Keratinocyte (primary cell): ENCODE results near the gene ABHD2. TPM values are rescaled to one million over a fixed set of nuclear protein-coding genes. Genes with fewer than 3 reads are reported as not detected.
A peak's percentile ranks its signal among the peaks of the same experiment; 100 is the strongest.

Source experiments
- DNase-seq: peaks from one replicate; pipeline ENCODE4 v3.0.0-alpha.2; 2011; ENCODE audit warnings: low read depth, missing footprints, low spot score
- FAIRE-seq: peaks from 2 replicates; lab custom pipeline; 2011; peaks lifted over from hg19 to GRCh38; lab: Jason Lieb, UNC
- H2AFZ ChIP-seq: 2 replicates; pipeline ENCODE4 v1.6.0; 2012; ENCODE audit warnings: low read length, control low read depth, inconsistent platforms; ENCODE audit not compliant: control insufficient read depth
- H3K27ac ChIP-seq: 2 replicates; pipeline ENCODE4 v1.5.1; 2011; ENCODE audit warnings: low read length; ENCODE audit not compliant: control insufficient read depth, insufficient read depth
- H3K27me3 ChIP-seq: 3 replicates; pipeline ENCODE4 v1.6.0; 2011; ENCODE audit warnings: low read length; ENCODE audit not compliant: control insufficient read depth, insufficient read depth; ENCODE audit errors: extremely low read depth
- H3K36me3 ChIP-seq, 2 experiments: 2 replicates in 1 of 2; 3 replicates in 1 of 2; pipeline ENCODE4 v1.5.1; 2011; ENCODE audit warnings: low read length in 2 of 2, mild to moderate bottlenecking in 1 of 2; ENCODE audit not compliant: control insufficient read depth in 2 of 2, insufficient read depth in 2 of 2; ENCODE audit errors: extremely low read depth in 1 of 2
- H3K4me1 ChIP-seq: 3 replicates; pipeline ENCODE4 v1.5.1; 2011; ENCODE audit warnings: low read length; ENCODE audit not compliant: control insufficient read depth, insufficient read depth; ENCODE audit errors: extremely low read depth
- H3K4me2 ChIP-seq: 3 replicates; pipeline ENCODE4 v1.6.0; 2011; ENCODE audit warnings: low read depth, low read length; ENCODE audit not compliant: control insufficient read depth, insufficient read depth; ENCODE audit errors: extremely low read depth
- H3K4me3 ChIP-seq, 3 experiments: fragments of 200-600 bp in 1 of 3; sonication (generic) in 1 of 3; 2 replicates in 2 of 3; 3 replicates in 1 of 3; pipeline ENCODE4 v1.5.1; 2011 to 2016; ENCODE audit warnings: low read length in 3 of 3, mild to moderate bottlenecking in 3 of 3, control low read depth in 2 of 3, inconsistent platforms in 1 of 3, low read depth in 1 of 3, mixed read lengths in 1 of 3, mixed run types in 1 of 3, moderate library complexity in 1 of 3; ENCODE audit not compliant: control insufficient read depth in 2 of 3, insufficient read depth in 2 of 3; ENCODE audit errors: extremely low read depth in 1 of 3
- H3K79me2 ChIP-seq: 2 replicates; pipeline ENCODE4 v1.6.0; 2012; ENCODE audit warnings: low read length; ENCODE audit not compliant: control insufficient read depth, insufficient read depth
- H3K9ac ChIP-seq: 3 replicates; pipeline ENCODE4 v1.6.0; 2011; ENCODE audit warnings: low read length; ENCODE audit not compliant: control insufficient read depth, insufficient read depth; ENCODE audit errors: extremely low read depth
- H3K9me1 ChIP-seq: 3 replicates; pipeline ENCODE4 v1.6.0; 2011; ENCODE audit warnings: low read length; ENCODE audit not compliant: control insufficient read depth, insufficient read depth; ENCODE audit errors: extremely low read depth
- H3K9me3 ChIP-seq: 2 replicates; pipeline ENCODE4 v1.5.1; 2012; ENCODE audit warnings: low read depth, low read length; ENCODE audit not compliant: control insufficient read depth
- H4K20me1 ChIP-seq: 3 replicates; pipeline ENCODE4 v1.6.0; 2011; ENCODE audit warnings: low read length; ENCODE audit not compliant: control insufficient read depth, insufficient read depth; ENCODE audit errors: extremely low read depth
- EZH2 ChIP-seq: IDR thresholded peaks from one replicate; pipeline ENCODE4 v1.6.1; 2012; ENCODE audit warnings: inconsistent platforms, mild to moderate bottlenecking, low read length, moderate library complexity
- dilution Hi-C: fragments of 300-500 bp; cut with MboI; formaldehyde crosslinking; loops from one replicate; pipeline ENCODE4 v1.7.0; 2020; ENCODE audit warnings: low sequenced_read_pairs; ENCODE audit not compliant: extremely low pct_ligation_motif_present
- polyA plus RNA-seq, 5 experiments: library from polyadenylated mRNA; depleted of rRNA in 3 of 5; stranded (reverse) in 3 of 5; stranded (forward) in 1 of 5; unstranded in 1 of 5; fragments of >200 nt; gene quantifications; 1 replicate in 1 of 5; 2 replicates in 3 of 5; 3 replicates in 1 of 5; pipeline versions ENCODE4 v1.2.1 to v1.2.3, GENCODE V29; 2011 to 2012; ENCODE audit warnings: missing spikeins in 2 of 5, low read depth in 1 of 5, low replicate concordance in 1 of 5
- TF ChIP-seq, protein P1 (sequence below), 3 experiments: IDR thresholded peaks in 1 of 3; conservative IDR thresholded peaks in 1 of 3; optimal IDR thresholded peaks in 1 of 3; 2 replicates in 2 of 3; 3 replicates in 1 of 3; pipeline versions ENCODE3 to v1.5.1; 2011; ENCODE audit warnings: low read length in 3 of 3, mild to moderate bottlenecking in 3 of 3, moderate library complexity in 2 of 3, control low read depth in 1 of 3, inconsistent platforms in 1 of 3; ENCODE audit not compliant: insufficient read depth in 2 of 3; ENCODE audit errors: extremely low read depth in 1 of 3

Gene ABHD2
- polyA plus RNA-seq, 1 donor (not counting 4 experiments of a cell fraction or from before 2014, with no cell fraction given), result 22.8 TPM

GRCh38 chr15:89074402-89075012 is 13.7 kb upstream of the ABHD2 start:
- Histone ChIP-seq H3K27ac (no peak overlapping the region), H3K4me2 (no peak overlapping the region), H3K4me3 (no peak overlapping the region), H3K27me3 (no peaks in the 10 kb centered on the region), H3K9me3 (no peaks in the 10 kb centered on the region), H3K9ac (no peak overlapping the region), H3K36me3 (no peaks in the 10 kb centered on the region), H3K4me1 (peaks cover 9% of the 10 kb centered on the region), H3K9me1 (no peaks in the 10 kb centered on the region), H3K79me2 (no peaks in the 10 kb centered on the region), H2AFZ (no peak overlapping the region), H4K20me1 (no peaks in the 10 kb centered on the region)
- DNase-seq (no peak), FAIRE-seq (no peak)
- dilution Hi-C loops, result no loop called here
- no peak for TF ChIP-seq EZH2
- TF ChIP-seq, protein P1, sequence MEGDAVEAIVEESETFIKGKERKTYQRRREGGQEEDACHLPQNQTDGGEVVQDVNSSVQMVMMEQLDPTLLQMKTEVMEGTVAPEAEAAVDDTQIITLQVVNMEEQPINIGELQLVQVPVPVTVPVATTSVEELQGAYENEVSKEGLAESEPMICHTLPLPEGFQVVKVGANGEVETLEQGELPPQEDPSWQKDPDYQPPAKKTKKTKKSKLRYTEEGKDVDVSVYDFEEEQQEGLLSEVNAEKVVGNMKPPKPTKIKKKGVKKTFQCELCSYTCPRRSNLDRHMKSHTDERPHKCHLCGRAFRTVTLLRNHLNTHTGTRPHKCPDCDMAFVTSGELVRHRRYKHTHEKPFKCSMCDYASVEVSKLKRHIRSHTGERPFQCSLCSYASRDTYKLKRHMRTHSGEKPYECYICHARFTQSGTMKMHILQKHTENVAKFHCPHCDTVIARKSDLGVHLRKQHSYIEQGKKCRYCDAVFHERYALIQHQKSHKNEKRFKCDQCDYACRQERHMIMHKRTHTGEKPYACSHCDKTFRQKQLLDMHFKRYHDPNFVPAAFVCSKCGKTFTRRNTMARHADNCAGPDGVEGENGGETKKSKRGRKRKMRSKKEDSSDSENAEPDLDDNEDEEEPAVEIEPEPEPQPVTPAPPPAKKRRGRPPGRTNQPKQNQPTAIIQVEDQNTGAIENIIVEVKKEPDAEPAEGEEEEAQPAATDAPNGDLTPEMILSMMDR (optimal IDR thresholded peaks at IDR 0.05 in 1 of 3, IDR thresholded peaks at IDR 0.05 in 1 of 3, conservative IDR thresholded peaks at IDR 0.05 in 1 of 3; ENCODE audit: extremely low read depth in 1 of 3, insufficient read depth in 2 of 3, low read length in 3 of 3), result no peak

DNA sequence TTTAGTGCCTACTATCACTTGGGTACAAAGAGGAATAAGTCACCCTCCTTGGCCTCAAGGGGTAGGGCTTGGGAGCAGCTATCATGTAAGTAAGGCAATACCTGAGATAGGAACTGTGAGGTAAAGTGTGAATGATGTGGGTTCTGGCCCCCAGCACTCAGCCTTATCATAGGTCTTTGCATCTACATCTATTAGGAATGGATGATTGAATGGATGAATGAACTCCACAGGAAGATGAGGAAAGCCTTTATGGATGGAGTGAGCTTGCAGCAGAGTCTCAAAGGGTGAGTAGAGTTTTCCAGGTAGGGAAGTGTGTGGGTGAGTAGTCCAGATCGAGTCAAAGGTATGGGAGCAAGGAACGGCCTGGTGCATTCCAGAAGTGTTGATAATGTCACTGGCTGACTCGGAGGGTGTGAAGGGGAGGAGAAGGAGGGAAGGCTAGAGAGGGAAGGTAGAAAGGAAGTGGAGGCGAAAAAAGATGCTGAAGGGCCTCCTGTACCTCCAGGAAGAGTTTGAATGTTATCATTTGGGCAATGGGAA is 13.1 kb upstream of the ABHD2 start:
- H3K9me1 ChIP-seq, result no peaks in the 10 kb centered on the region
- H3K4me1 ChIP-seq, result peaks cover 9% of the 10 kb centered on the region
- H3K4me3 ChIP-seq, result no peak overlapping the region
- FAIRE-seq (peak; percentile 13), DNase-seq (no peak)
- dilution Hi-C loops, result no loop called here
- no peaks in the 10 kb centered on the region for H3K9me3 ChIP-seq
- no peak for TF ChIP-seq EZH2
- TF ChIP-seq, protein P1 (optimal IDR thresholded peaks at IDR 0.05 in 1 of 3, IDR thresholded peaks at IDR 0.05 in 1 of 3, conservative IDR thresholded peaks at IDR 0.05 in 1 of 3; ENCODE audit: extremely low read depth in 1 of 3, insufficient read depth in 2 of 3, low read length in 3 of 3), result no peak
- no peak overlapping the region for H3K9ac ChIP-seq
- H3K27me3 ChIP-seq, result no peaks in the 10 kb centered on the region
- no peaks in the 10 kb centered on the region for H4K20me1 ChIP-seq
- H3K4me2 ChIP-seq, result no peak overlapping the region
- no peak overlapping the region for H2AFZ ChIP-seq
- no peak overlapping the region for H3K27ac ChIP-seq
- H3K79me2 ChIP-seq, result no peaks in the 10 kb centered on the region
- H3K36me3 ChIP-seq, result no peaks in the 10 kb centered on the region
